ENCODE measurements around the gene PCDHGA5.
"Not testable (repeated sequence)": the region's sequence is repeated elsewhere in the genome, so short reads cannot be mapped to it uniquely, and the experiment has no call there.

PCDHGA5 gene

DNA sequence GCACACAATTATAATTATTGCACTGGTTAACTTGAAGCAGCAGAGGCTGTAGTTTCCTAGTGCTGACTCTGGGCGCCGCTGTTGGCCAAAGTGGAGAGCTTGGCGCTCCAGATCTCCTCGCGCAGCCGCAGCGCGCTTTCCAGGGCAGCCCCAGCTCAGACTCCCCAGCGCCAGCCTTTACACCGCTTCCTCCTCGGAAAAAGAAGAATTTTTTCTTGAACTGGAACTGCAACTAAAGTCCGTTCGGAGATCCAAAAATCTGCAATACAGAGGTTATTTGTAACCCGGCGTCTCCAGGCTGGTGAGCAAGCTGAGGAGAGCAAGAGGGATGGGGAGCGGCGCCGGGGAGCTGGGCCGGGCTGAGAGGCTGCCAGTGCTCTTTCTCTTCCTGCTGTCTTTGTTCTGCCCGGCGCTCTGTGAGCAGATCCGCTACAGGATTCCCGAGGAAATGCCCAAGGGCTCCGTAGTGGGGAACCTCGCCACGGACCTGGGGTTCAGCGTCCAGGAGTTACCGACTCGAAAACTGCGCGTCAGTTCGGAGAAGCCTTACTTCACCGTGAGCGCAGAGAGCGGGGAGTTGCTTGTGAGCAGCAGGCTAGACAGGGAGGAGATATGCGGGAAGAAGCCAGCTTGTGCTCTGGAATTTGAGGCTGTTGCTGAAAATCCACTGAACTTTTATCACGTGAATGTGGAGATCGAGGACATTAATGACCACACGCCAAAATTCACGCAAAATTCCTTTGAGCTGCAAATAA is 23.8 kb downstream of the PCDHGA5 start, which contains the start of gene PCDHGB4:
Gene PCDHGB4, plus strand, starts transcription at position 142 of the 755 bp plus-strand sequence. Its CDS starts 187 bp downstream, at position 329.
- H3K4me1 ChIP-seq (ENCODE audit: control insufficient read depth in 1 of 2, insufficient read depth in 2 of 2, low read length in 2 of 2); H3K27me3 ChIP-seq (ENCODE audit: control insufficient read depth in 1 of 2, insufficient read depth in 2 of 2, low read length in 2 of 2); H3K9ac ChIP-seq (ENCODE audit: low read depth in 1 of 2, low read length in 2 of 2); H3K27ac ChIP-seq (ENCODE audit: low read depth, low read length); H3K4me3 ChIP-seq (ENCODE audit: low read depth in 1 of 2, low read length in 2 of 2); H3K36me3 ChIP-seq (ENCODE audit: control insufficient read depth in 1 of 2, insufficient read depth in 2 of 2, low read length in 2 of 2): not testable (repeated sequence)
- peaks cover 27 to 41% of the 10 kb centered on the region in 2 donors for H3K9me3 ChIP-seq (ENCODE audit: control insufficient read depth in 1 of 2, low read length in 2 of 2)

DNA sequence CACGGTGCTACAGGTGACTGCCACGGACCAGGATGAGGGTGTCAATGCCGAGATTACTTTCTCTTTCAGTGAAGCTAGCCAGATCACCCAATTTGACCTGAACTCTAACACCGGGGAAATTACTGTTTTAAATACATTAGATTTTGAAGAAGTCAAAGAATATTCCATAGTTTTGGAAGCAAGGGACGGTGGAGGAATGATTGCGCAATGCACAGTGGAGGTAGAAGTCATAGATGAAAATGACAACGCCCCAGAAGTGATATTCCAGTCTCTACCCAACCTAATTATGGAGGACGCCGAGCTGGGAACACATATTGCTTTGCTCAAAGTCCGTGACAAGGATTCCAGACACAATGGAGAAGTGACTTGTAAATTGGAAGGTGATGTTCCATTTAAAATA is 24.7 kb downstream of the PCDHGA5 start:
- Histone ChIP-seq H3K9ac (ENCODE audit: low read depth in 1 of 2, low read length in 2 of 2) (no peak overlapping the region), H3K36me3 (ENCODE audit: control insufficient read depth in 1 of 2, insufficient read depth in 2 of 2, low read length in 2 of 2) (no peaks in the 10 kb centered on the region), H3K4me1 (ENCODE audit: control insufficient read depth in 1 of 2, insufficient read depth in 2 of 2, low read length in 2 of 2) (no peaks in the 10 kb centered on the region), H3K27me3 (ENCODE audit: control insufficient read depth in 1 of 2, insufficient read depth in 2 of 2, low read length in 2 of 2) (peaks cover 0 to 5% of the 10 kb centered on the region in 2 donors), H3K4me3 (ENCODE audit: low read depth in 1 of 2, low read length in 2 of 2) (no peak overlapping the region), H3K27ac (ENCODE audit: low read depth, low read length) (no peak overlapping the region), H3K9me3 (ENCODE audit: control insufficient read depth in 1 of 2, low read length in 2 of 2) (peaks cover 33 to 43% of the 10 kb centered on the region in 2 donors)

DNA sequence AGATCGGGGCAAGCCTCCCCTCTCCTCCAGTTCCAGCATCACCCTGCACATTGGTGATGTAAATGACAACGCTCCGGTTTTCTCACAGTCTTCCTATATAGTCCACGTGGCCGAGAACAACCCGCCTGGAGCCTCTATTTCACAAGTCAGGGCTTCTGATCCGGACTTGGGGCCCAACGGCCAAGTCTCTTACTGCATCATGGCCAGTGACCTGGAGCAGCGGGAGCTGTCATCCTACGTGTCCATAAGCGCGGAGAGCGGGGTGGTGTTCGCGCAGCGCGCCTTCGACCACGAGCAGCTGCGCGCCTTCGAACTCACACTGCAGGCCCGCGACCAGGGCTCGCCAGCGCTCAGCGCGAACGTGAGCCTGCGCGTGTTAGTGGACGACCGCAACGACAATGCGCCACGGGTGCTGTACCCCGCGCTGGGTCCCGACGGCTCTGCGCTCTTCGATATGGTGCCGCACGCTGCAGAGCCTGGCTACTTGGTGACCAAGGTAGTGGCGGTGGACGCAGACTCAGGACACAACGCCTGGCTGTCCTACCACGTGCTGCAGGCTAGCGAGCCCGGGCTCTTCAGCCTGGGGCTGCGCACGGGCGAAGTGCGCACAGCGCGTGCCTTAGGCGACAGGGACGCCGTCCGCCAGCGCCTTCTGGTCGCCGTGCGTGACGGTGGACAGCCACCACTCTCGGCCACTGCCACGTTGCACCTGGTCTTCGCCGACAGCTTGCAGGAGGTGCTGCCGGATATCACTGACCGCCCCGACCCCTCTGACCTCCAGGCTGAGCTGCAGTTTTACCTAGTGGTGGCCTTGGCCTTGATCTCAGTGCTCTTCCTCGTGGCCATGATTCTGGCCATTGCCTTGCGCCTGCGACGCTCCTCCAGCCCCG is 25.4 kb downstream of the PCDHGA5 start:
- Histone ChIP-seq H3K9me3 (ENCODE audit: control insufficient read depth in 1 of 2, low read length in 2 of 2) (peaks cover 39 to 47% of the 10 kb centered on the region in 2 donors), H3K4me3 (ENCODE audit: low read depth in 1 of 2, low read length in 2 of 2) (no peak overlapping the region), H3K4me1 (ENCODE audit: control insufficient read depth in 1 of 2, insufficient read depth in 2 of 2, low read length in 2 of 2) (no peaks in the 10 kb centered on the region), H3K27me3 (ENCODE audit: control insufficient read depth in 1 of 2, insufficient read depth in 2 of 2, low read length in 2 of 2) (peaks cover 0 to 5% of the 10 kb centered on the region in 2 donors), H3K9ac (ENCODE audit: low read depth in 1 of 2, low read length in 2 of 2) (no peak overlapping the region), H3K27ac (ENCODE audit: low read depth, low read length) (no peak overlapping the region), H3K36me3 (ENCODE audit: control insufficient read depth in 1 of 2, insufficient read depth in 2 of 2, low read length in 2 of 2) (no peaks in the 10 kb centered on the region)

DNA sequence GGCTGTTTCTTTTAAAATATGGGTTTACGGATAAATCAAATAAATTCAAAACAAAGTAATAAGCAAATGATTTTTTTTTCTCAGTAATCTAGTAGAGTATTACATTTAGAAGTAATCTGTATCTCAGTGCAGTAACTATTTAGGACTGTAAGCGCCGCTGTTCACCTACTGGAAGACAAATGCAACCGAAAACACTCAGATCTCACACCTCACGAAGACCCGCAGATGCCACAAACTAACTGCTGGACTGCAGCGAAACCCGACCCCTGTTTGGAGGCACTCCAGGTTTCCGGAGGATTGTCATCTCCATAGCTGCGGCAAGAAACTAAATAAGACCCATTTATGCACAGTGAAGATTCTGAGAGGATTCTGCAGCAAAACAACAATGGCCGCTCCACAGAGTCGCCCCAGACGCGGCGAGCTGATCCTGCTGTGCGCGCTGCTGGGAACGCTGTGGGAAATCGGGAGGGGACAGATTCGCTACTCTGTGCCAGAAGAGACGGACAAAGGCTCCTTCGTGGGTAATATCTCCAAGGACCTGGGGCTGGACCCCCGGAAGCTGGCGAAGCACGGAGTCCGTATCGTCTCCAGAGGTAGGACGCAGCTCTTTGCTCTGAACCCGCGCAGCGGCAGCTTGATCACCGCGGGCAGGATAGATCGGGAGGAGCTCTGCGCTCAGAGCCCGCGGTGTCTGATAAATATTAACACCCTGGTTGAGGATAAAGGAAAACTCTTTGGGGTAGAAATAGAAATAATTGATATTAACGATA is 28.7 kb downstream of the PCDHGA5 start, which contains the start of gene PCDHGA8:
Gene PCDHGA8, plus strand, starts transcription at position 205 of the 770 bp plus-strand sequence. Its CDS starts 181 bp downstream, at position 386.
- Histone ChIP-seq H3K36me3 (ENCODE audit: control insufficient read depth in 1 of 2, insufficient read depth in 2 of 2, low read length in 2 of 2) (no peaks in the 10 kb centered on the region), H3K4me1 (ENCODE audit: control insufficient read depth in 1 of 2, insufficient read depth in 2 of 2, low read length in 2 of 2) (no peaks in the 10 kb centered on the region), H3K27ac (ENCODE audit: low read depth, low read length) (no peak within 1 kb of the TSS), H3K9ac (ENCODE audit: low read depth in 1 of 2, low read length in 2 of 2) (no peak within 1 kb of the TSS), H3K4me3 (ENCODE audit: low read depth in 1 of 2, low read length in 2 of 2) (no peak within 1 kb of the TSS), H3K9me3 (ENCODE audit: control insufficient read depth in 1 of 2, low read length in 2 of 2) (peaks cover 36 to 38% of the 10 kb centered on the region in 2 donors), H3K27me3 (ENCODE audit: control insufficient read depth in 1 of 2, insufficient read depth in 2 of 2, low read length in 2 of 2) (no peaks in the 10 kb centered on the region)

DNA sequence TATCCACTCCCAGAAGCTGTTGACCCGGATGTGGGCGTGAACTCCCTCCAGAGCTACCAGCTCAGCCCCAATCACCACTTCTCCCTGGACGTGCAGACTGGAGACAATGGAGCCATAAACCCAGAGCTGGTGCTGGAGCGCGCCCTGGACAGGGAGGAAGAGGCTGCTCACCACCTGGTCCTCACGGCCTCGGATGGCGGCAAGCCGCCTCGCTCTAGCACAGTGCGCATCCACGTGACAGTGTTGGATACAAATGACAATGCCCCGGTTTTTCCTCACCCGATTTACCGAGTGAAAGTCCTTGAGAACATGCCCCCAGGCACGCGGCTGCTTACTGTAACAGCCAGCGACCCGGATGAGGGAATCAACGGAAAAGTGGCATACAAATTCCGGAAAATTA is 29.3 kb downstream of the PCDHGA5 start:
- Histone ChIP-seq H3K9me3 (ENCODE audit: control insufficient read depth in 1 of 2, low read length in 2 of 2) (peaks cover 34 to 36% of the 10 kb centered on the region in 2 donors), H3K27me3 (ENCODE audit: control insufficient read depth in 1 of 2, insufficient read depth in 2 of 2, low read length in 2 of 2) (no peaks in the 10 kb centered on the region), H3K4me1 (ENCODE audit: control insufficient read depth in 1 of 2, insufficient read depth in 2 of 2, low read length in 2 of 2) (no peaks in the 10 kb centered on the region), H3K9ac (ENCODE audit: low read depth in 1 of 2, low read length in 2 of 2) (no peak overlapping the region), H3K27ac (ENCODE audit: low read depth, low read length) (no peak overlapping the region), H3K4me3 (ENCODE audit: low read depth in 1 of 2, low read length in 2 of 2) (no peak overlapping the region), H3K36me3 (ENCODE audit: control insufficient read depth in 1 of 2, insufficient read depth in 2 of 2, low read length in 2 of 2) (no peaks in the 10 kb centered on the region)

DNA sequence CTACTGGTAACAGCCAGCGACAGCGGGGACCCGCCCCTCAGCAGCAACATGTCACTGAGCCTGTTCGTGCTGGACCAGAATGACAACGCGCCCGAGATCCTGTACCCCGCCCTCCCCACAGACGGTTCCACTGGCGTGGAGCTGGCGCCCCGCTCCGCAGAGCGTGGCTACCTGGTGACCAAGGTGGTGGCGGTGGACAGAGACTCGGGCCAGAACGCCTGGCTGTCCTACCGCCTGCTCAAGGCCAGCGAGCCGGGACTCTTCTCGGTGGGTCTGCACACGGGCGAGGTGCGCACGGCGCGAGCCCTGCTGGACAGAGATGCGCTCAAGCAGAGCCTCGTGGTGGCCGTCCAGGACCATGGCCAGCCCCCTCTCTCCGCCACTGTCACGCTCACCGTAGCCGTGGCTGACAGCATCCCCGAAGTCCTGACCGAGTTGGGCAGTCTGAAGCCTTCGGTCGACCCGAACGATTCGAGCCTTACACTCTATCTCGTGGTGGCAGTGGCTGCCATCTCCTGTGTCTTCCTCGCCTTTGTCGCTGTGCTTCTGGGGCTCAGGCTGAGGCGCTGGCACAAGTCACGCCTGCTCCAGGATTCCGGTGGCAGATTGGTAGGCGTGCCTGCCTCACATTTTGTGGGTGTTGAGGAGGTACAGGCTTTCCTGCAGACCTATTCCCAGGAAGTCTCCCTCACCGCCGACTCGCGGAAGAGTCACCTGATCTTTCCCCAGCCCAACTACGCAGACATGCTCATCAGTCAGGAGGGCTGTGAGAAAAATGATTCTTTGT is 30.6 kb downstream of the PCDHGA5 start:
- H3K4me1 ChIP-seq (ENCODE audit: control insufficient read depth in 1 of 2, insufficient read depth in 2 of 2, low read length in 2 of 2); H3K27me3 ChIP-seq (ENCODE audit: control insufficient read depth in 1 of 2, insufficient read depth in 2 of 2, low read length in 2 of 2); H3K27ac ChIP-seq (ENCODE audit: low read depth, low read length); H3K9ac ChIP-seq (ENCODE audit: low read depth in 1 of 2, low read length in 2 of 2); H3K36me3 ChIP-seq (ENCODE audit: control insufficient read depth in 1 of 2, insufficient read depth in 2 of 2, low read length in 2 of 2): not testable (repeated sequence)
- Histone ChIP-seq H3K9me3 (ENCODE audit: control insufficient read depth in 1 of 2, low read length in 2 of 2) (peaks cover 32 to 34% of the 10 kb centered on the region in 2 donors), H3K4me3 (ENCODE audit: low read depth in 1 of 2, low read length in 2 of 2) (peak overlapping the region in 1 of 2 donors; percentile 5)

DNA sequence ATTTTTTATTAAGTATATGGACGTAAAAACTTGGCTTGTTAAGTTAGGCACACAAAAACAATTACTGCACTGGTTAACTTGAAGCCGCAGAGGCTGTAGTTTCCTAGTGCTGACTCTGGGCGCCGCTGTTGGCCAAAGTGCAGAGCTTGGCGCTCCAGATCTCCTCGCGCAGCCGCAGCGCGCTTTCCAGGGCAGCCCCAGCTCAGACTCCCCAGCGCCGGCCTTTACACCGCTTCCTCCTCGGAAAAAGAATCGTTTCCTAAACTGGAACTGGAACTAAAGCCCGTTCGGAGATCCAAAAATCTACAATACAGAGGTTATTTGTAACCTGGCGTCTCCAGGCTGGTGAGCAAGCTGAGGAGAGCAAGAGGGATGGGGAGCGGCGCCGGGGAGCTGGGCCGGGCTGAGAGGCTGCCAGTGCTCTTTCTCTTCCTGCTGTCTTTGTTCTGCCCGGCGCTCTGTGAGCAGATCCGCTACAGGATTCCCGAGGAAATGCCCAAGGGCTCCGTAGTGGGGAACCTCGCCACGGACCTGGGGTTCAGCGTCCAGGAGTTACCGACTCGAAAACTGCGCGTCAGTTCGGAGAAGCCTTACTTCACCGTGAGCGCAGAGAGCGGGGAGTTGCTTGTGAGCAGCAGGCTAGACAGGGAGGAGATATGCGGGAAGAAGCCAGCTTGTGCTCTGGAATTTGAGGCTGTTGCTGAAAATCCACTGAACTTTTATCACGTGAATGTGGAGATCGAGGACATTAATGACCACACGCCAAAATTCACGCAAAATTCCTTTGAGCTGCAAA is 34.0 kb downstream of the PCDHGA5 start, which contains the start of gene PCDHGB5:
Gene PCDHGB5, plus strand, starts transcription at position 192 of the 796 bp plus-strand sequence. Its CDS starts 181 bp downstream, at position 373.
- H3K9ac ChIP-seq (ENCODE audit: low read depth in 1 of 2, low read length in 2 of 2); H3K27ac ChIP-seq (ENCODE audit: low read depth, low read length); H3K4me1 ChIP-seq (ENCODE audit: control insufficient read depth in 1 of 2, insufficient read depth in 2 of 2, low read length in 2 of 2); H3K27me3 ChIP-seq (ENCODE audit: control insufficient read depth in 1 of 2, insufficient read depth in 2 of 2, low read length in 2 of 2); H3K36me3 ChIP-seq (ENCODE audit: control insufficient read depth in 1 of 2, insufficient read depth in 2 of 2, low read length in 2 of 2): not testable (repeated sequence)
- Histone ChIP-seq H3K9me3 (ENCODE audit: control insufficient read depth in 1 of 2, low read length in 2 of 2) (peaks cover 26 to 38% of the 10 kb centered on the region in 2 donors), H3K4me3 (ENCODE audit: low read depth in 1 of 2, low read length in 2 of 2) (peak within 1 kb of the TSS in 1 of 2 donors; percentile 32)

DNA sequence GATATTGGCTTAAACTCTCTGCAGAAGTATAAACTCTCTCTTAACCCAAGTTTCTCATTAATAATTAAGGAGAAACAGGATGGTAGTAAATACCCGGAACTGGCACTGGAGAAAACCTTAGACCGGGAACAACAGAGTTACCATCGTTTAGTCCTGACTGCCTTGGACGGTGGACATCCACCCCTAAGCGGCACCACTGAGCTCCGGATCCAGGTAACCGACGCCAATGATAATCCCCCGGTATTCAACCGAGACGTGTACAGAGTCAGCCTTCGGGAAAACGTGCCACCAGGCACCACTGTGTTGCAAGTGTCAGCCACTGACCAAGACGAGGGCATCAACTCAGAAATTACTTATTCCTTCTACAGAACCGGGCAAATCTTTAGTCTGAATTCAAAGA is 34.6 kb downstream of the PCDHGA5 start:
- no peak overlapping the region for H3K9ac ChIP-seq (ENCODE audit: low read depth in 1 of 2, low read length in 2 of 2)
- H3K4me3 ChIP-seq (ENCODE audit: low read depth in 1 of 2, low read length in 2 of 2): peak overlapping the region in 1 of 2 donors; percentile 32
- H3K36me3 ChIP-seq (ENCODE audit: control insufficient read depth in 1 of 2, insufficient read depth in 2 of 2, low read length in 2 of 2): no peaks in the 10 kb centered on the region
- no peak overlapping the region for H3K27ac ChIP-seq (ENCODE audit: low read depth, low read length)
- H3K4me1 ChIP-seq (ENCODE audit: control insufficient read depth in 1 of 2, insufficient read depth in 2 of 2, low read length in 2 of 2): no peaks in the 10 kb centered on the region
- H3K9me3 ChIP-seq (ENCODE audit: control insufficient read depth in 1 of 2, low read length in 2 of 2): peaks cover 24 to 37% of the 10 kb centered on the region in 2 donors
- H3K27me3 ChIP-seq (ENCODE audit: control insufficient read depth in 1 of 2, insufficient read depth in 2 of 2, low read length in 2 of 2): no peaks in the 10 kb centered on the region

All from duodenal mucosa (tissue), 2 donors.